ENCODE measurements around the gene ZNF710.
A peak's percentile ranks its signal among the peaks of the same experiment; 100 is the strongest.
"Not testable (repeated sequence)": the region's sequence is repeated elsewhere in the genome, so short reads cannot be mapped to it uniquely, and the experiment has no call there.

ZNF710 gene

DNA sequence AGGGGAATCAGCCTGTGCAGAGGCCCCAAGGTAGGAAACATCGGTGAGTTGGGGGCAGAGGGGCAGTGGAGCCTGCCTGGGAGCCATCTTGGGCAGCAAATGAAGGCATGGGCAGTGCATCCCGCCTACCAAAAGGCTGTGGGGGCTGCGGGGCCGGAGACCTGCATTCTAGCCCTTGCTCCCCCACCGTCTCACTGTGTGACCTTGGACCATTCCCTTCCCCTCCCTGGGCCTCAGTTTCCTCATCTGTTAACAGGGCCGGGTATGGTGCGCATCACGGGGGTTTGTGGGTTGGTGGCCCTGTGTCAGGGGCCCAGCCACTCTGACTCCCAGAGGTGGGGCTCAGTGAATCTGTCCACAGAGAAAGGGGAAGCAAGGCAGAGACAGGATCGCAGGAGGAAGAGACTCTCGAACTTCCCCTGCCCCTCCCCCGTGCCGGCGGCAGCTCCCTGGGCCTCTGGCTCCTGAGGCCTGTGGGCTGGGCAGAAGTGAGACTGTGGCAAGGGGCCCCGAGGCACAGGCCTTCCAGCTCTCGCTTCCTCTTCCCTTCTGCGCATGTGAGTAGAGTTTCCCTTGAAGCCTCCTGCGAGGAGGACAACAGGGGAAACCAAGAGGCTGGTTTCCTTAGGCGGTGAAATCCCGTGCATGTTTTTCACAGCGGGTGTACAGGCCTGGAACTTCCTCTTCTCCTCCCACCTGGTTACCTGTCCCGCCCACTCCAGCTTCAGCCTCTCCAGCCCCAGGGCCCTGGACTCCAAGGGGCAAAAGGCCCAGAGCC lies 58.3 kb downstream of the ZNF710 start:
- DNase-seq (ENCODE audit: low read depth), result no peak

GRCh38 chr15:90060797-90061196 lies 59.7 kb downstream of the ZNF710 start:
- no peak for DNase-seq (ENCODE audit: low read depth)

DNA sequence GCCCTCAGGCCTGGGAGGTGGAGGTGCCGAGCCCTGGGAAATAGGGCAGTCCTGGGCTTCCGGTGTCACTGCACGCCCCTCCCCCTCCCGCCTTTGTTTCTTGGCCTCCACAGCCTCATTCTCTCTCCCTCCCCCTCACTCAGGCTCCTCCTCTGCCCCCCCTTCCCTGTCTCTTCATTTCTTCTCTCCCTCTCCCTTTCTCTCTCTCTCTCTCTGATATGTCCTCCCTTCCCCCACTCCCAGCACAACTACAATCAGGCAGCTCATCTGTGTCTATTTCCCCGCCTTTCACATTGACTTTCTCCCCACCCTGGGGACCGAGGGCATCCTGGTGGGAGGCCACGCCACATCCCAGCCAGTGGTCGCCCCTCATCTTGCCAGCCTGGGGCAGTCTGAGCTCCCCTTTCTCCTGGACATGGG lies 60.9 kb downstream of the ZNF710 start:
- no peak for DNase-seq (ENCODE audit: low read depth)

DNA sequence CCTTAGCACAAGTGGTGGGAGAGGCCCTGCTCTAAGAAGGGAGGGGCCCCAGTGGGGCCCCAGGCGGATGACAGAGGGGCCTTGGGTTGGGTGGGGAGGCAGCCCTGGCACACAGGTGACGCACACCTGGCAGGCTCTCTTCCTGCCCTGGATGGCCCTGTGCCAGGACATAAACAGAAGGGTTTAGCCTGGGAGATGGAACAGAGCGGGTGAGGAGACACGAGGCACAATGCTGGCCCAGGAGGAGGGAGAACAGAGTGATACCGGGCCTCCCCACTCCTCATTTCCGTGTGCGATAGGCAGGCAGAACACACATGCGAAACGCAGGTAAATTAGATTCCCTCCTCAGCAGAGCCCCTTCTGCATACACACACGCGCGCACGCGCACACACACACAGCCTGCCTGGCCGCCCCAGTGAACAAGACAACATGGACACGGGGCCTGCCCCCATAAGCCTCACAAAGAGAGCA lies 61.4 kb downstream of the ZNF710 start:
- no peak for DNase-seq (ENCODE audit: low read depth)

- no peak for DNase-seq (ENCODE audit: low read depth)
Measured at GRCh38 chr15:90062973-90063769, 62.0 kb downstream of the ZNF710 start.

GRCh38 chr15:90063770-90064247 lies 62.7 kb downstream of the ZNF710 start:
- DNase-seq (ENCODE audit: low read depth), result no peak

GRCh38 chr15:90064911-90065681 lies 64.0 kb downstream of the ZNF710 start:
- DNase-seq (ENCODE audit: low read depth), result no peak

DNA sequence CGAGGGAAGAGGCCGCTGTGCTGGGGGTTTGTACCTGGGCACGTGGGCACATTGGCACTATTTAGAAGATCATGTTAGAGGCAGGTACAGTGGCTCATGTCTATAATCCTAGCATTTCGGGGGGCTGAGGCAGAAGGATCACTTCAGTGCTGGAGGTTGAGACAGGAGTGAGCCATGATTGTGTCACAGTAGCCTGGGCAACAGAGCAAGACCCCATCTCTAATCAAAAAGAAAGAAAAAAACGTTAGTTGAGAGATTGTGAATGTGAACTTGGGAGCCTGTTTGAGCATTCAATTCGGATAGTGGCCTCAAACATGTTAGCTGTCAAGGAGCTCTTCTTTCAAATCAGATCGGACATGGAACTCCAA lies 64.5 kb downstream of the ZNF710 start:
- no peak for DNase-seq (ENCODE audit: low read depth)

- no peak for DNase-seq (ENCODE audit: low read depth)
Measured at GRCh38 chr15:90067181-90067952, 66.2 kb downstream of the ZNF710 start.

DNA sequence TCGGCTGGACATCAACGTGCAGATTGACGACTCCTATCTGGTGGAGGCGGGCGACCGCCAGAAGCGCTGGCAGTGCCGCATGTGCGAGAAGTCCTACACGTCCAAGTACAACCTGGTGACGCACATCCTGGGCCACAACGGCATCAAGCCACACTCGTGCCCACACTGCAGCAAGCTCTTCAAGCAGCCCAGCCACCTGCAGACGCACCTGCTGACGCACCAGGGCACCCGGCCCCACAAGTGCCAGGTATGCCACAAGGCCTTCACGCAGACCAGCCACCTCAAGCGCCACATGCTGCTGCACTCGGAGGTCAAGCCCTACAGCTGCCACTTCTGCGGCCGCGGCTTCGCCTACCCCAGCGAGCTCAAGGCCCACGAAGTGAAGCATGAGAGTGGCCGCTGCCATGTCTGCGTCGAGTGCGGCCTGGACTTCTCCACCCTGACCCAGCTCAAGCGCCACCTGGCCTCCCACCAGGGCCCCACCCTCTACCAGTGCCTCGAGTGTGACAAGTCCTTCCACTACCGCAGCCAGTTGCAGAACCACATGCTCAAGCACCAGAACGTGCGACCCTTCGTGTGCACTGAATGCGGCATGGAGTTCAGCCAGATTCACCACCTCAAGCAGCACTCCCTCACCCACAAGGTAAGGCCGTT lies 67.0 kb downstream of the ZNF710 start:
- no peak for DNase-seq (ENCODE audit: low read depth)

DNA sequence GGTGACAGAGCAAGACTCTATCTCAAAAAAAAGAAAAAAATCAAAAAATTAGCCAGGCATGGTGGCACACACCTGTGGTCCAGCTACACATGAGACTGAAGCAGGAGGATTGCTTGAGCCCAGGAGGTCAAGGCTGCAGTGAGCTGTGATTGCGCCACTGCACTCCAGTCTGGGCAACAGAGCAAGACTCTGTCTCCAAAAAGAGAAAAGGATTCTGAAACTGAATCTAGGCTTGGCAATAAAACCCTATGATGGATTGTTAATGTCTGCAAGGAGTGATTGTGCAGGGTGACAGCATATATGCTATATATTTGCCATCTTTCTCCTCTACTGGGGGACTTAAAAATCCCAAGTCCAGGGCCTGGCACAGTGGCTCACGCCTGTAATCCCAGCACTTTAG lies 69.5 kb downstream of the ZNF710 start:
- not testable (repeated sequence) for DNase-seq (ENCODE audit: low read depth)

- peak; percentile 35 for DNase-seq (ENCODE audit: low read depth)
Measured at GRCh38 chr15:90071220-90071807, 70.2 kb downstream of the ZNF710 start.

DNA sequence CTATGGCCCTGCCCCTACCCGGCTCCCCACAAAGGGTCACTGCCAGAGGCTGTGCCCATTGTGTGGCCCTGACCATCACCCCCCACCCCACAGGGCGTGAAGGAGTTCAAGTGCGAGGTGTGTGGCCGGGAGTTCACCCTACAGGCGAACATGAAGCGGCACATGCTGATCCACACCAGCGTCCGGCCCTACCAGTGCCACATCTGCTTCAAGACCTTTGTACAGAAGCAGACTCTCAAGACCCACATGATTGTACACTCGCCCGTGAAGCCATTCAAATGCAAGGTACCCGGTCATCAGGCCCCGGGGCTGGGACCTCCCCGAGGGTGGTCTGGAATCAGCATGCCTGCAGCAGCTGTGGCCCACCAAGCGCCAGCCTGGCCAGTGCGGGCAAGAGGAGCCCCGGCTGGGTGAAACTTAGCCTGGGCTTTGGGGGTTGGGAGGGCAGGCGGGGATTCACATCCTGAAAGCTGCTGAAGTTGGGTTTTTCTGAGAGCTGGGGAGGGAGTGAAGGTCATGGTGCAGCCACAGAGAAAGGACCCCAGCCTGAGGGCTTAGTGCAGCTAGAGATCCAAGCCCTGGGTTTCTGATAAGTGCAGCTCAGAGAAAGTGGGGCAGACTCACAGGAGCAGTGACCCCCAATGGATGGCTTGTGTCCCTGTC lies 72.0 kb downstream of the ZNF710 start:
- no peak for DNase-seq (ENCODE audit: low read depth)

GRCh38 chr15:90074023-90074422 lies 72.9 kb downstream of the ZNF710 start:
- DNase-seq (ENCODE audit: low read depth), result no peak

GRCh38 chr15:90074916-90075315 lies 73.8 kb downstream of the ZNF710 start:
- DNase-seq (ENCODE audit: low read depth), result no peak

DNA sequence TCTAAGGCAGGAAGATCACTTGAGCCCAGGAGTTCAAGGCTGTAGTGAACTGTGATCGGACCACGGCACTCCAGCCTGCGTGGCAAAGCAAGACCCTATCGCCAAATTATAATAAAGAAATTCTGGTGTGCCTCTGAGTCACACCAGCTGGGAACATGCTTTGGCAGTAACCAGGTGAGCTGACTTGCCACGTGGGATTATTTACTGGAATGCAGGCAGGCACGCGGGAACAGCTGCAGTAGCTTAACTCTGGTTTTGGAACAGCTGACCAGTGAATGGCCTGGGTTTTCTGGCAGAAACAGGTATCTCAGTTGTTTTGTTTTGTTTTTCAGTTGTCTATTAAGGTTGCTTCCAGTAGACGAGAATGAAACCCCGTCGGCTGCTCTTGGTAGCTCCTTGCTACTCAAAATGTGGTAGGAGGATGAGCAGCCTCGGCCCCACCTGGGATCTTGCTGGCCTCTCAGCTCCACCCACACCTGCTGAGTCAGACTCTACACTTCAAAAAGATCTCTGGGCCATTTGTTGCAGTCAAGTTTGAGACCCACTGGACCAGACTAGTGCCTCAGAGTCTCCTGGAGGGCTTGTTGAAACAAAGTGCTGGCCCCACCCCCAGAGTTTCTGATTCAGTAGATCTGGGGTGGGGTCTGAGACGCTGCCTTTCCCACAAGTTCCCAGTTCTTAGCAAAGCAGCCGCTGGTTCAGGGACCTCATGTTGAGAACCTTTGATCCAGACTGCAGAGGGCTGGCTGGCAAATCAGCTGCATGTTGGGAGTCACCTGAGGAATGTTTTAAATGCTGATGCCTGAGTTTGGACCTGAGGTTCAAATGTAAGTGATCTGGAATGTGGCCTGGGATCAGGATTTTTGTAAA lies 74.5 kb downstream of the ZNF710 start:
- no peak for DNase-seq (ENCODE audit: low read depth)

DNA sequence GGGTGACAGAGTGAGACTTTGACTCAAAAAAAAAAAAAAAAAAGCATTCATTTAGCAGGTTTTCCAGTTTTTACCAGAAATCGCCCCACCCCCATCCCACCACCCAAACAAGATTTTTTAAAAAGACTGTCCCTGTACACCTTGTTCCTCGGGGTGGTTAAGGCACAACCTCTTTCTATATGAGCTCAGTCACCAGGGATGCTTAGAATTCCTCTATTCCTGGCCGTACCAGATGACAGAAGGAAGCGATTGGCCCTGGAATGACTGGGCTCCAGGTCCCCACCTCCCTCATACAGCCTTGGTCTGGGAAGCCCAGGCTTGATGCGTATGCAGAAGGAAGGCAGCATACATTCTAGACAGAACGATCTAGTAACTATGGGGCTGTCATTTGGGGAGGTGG lies 75.6 kb downstream of the ZNF710 start:
- no peak for DNase-seq (ENCODE audit: low read depth)

- no peak for DNase-seq (ENCODE audit: low read depth)
Measured at GRCh38 chr15:90078965-90079364, 77.8 kb downstream of the ZNF710 start.

All from GM04503 (cell line).